Subcutaneous adipose tissue (tissue), 4 donors: ENCODE results near the gene HORMAD1. TPM values are rescaled to one million over a fixed set of nuclear protein-coding genes. Genes with fewer than 3 reads are reported as not detected.

Experiments used
- CTCF ChIP-seq: fragments of 450-650 bp; IDR thresholded peaks from one replicate; pipeline ENCODE4 v1.5.1; 2016; ENCODE audit warnings: low read depth, mild to moderate bottlenecking, control low read depth, antibody characterized with exemption, moderate library complexity
- total RNA-seq, 4 donors: library from RNA; depleted of rRNA; stranded (reverse); fragments of >200 nt; gene quantifications; one replicate each; pipeline ENCODE4 v1.1.0, GENCODE V29; 2016

The HORMAD1 gene
- total RNA-seq, result 1 to 10 TPM in 2 of 4 donors, not detected in 2; 2.4 to 4.4 TPM

GRCh38 chr1:150720703-150721102, at the start of gene HORMAD1:
Gene HORMAD1 (minus strand): TSS chr1:150720895. CDS start chr1:150719505, 1,390 bp downstream.
- no peak for TF ChIP-seq CTCF

GRCh38 chr1:150765296-150765976, 44.7 kb upstream of the HORMAD1 start, which contains the start of gene CTSS:
Gene CTSS (minus strand): TSS chr1:150765778. CDS start chr1:150764763, 1,015 bp downstream.
- no peak for TF ChIP-seq CTCF

- no peak for TF ChIP-seq CTCF
Observed at GRCh38 chr1:150764617-150765101, 44.0 kb upstream of the HORMAD1 start.

GRCh38 chr1:150763018-150763417, 42.3 kb upstream of the HORMAD1 start:
- TF ChIP-seq CTCF, result no peak

GRCh38 chr1:150762552-150762951, 41.9 kb upstream of the HORMAD1 start:
- TF ChIP-seq CTCF, result no peak

GRCh38 chr1:150761801-150762200, 41.1 kb upstream of the HORMAD1 start:
- TF ChIP-seq CTCF, result no peak

GRCh38 chr1:150760013-150760412, 39.3 kb upstream of the HORMAD1 start:
- no peak for TF ChIP-seq CTCF
